ENCODE measurements around the gene CFAP210. TPM values are rescaled to one million over a fixed set of nuclear protein-coding genes. Genes with fewer than 3 reads are reported as not detected.

The CFAP210 gene
- polyA plus RNA-seq, 3 donors from 2014 or later: not detected

- H3K4me1 Mint-ChIP-seq: peaks cover 0 to 3% of the 10 kb centered on the region in 2 donors
- H3K27ac Mint-ChIP-seq: no peak overlapping the region
- H3K9me3 Mint-ChIP-seq: no peaks in the 10 kb centered on the region
- H3K36me3 Mint-ChIP-seq: no peaks in the 10 kb centered on the region
- H3K27me3 Mint-ChIP-seq (ENCODE audit: low read depth in 3 of 3): peaks cover 0 to 3% (median 2%) of the 10 kb centered on the region in 3 donors
- no peak overlapping the region for H3K4me3 Mint-ChIP-seq
- no peak for DNase-seq
Observed at GRCh38 chr2:169718930-169719504, 24.8 kb upstream of the CFAP210 start.

- Mint-ChIP-seq H3K4me1 (peaks cover 0 to 3% of the 10 kb centered on the region in 2 donors), H3K9me3 (no peaks in the 10 kb centered on the region), H3K27ac (no peak overlapping the region), H3K36me3 (no peaks in the 10 kb centered on the region), H3K27me3 (ENCODE audit: low read depth in 3 of 3) (peaks cover 0 to 3% (median 2%) of the 10 kb centered on the region in 3 donors), H3K4me3 (no peak overlapping the region)
- no peak for DNase-seq
Observed at GRCh38 chr2:169717691-169718063, 23.5 kb upstream of the CFAP210 start.

GRCh38 chr2:169716938-169717690, 22.9 kb upstream of the CFAP210 start:
- Mint-ChIP-seq H3K27ac (no peak overlapping the region), H3K36me3 (no peaks in the 10 kb centered on the region), H3K4me3 (no peak overlapping the region), H3K9me3 (no peaks in the 10 kb centered on the region), H3K4me1 (peaks cover 0 to 3% of the 10 kb centered on the region in 2 donors), H3K27me3 (ENCODE audit: low read depth in 3 of 3) (peaks cover 0 to 3% (median 2%) of the 10 kb centered on the region in 3 donors)
- no peak for DNase-seq

- H3K27me3 Mint-ChIP-seq (ENCODE audit: low read depth in 3 of 3): peaks cover 0 to 5% (median 2%) of the 10 kb centered on the region in 3 donors
- no peak for DNase-seq
- no peak overlapping the region for H3K27ac Mint-ChIP-seq
- H3K4me1 Mint-ChIP-seq: peaks cover 0 to 3% of the 10 kb centered on the region in 2 donors
- H3K36me3 Mint-ChIP-seq: no peaks in the 10 kb centered on the region
- no peak overlapping the region for H3K4me3 Mint-ChIP-seq
- no peaks in the 10 kb centered on the region for H3K9me3 Mint-ChIP-seq
Observed at GRCh38 chr2:169716238-169716886, 22.2 kb upstream of the CFAP210 start.

DNA sequence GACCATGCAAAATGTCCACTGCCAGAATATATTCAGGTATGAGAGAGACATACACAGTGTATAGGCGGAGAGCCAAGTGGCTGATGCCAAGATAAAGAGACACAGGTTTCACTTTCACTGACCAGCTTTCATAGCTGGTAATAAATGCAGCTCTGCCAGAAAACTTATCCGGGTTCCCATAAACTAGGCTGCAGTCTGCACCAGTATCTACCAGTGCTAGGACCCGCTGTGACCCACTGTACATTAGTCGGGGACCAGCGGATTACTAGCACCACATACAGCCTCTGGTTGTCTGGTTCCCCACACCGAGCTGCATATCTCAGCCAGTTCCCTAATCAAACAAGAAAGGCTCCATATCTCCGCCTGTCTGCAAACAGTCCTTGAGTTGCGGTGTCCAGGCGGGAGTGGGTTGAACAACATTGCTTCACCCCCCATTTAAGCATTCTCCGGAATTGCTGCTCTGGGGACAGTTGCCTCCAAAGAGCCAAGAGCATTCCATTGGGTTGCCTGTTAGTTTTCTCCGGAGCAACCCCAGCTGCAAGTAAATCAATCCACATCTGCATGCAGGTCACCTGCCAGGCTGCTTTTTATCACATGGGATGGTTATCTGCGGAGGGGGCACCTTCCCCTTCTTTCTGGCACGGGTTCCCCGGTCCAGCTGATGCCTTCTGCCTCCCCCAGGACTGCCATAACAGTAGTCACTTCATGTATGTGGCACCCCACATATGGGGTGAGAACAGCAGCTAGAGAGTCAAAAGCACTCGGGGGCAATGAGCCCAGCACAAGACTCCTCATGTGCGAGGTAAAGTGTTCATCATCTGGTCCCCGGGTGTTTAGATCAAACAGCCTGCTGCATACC, 21.4 kb upstream of the CFAP210 start:
- Mint-ChIP-seq H3K27ac (no peak overlapping the region), H3K9me3 (no peaks in the 10 kb centered on the region), H3K27me3 (ENCODE audit: low read depth in 3 of 3) (peaks cover 0 to 5% (median 2%) of the 10 kb centered on the region in 3 donors), H3K36me3 (no peaks in the 10 kb centered on the region), H3K4me1 (peaks cover 0 to 3% of the 10 kb centered on the region in 2 donors), H3K4me3 (peak overlapping the region in 1 of 5 donors; percentile 12)
- no peak for DNase-seq

GRCh38 chr2:169714699-169715098, 20.5 kb upstream of the CFAP210 start:
- no peaks in the 10 kb centered on the region for H3K9me3 Mint-ChIP-seq
- H3K27me3 Mint-ChIP-seq (ENCODE audit: low read depth in 3 of 3): peaks cover 0 to 5% (median 2%) of the 10 kb centered on the region in 3 donors

DNA sequence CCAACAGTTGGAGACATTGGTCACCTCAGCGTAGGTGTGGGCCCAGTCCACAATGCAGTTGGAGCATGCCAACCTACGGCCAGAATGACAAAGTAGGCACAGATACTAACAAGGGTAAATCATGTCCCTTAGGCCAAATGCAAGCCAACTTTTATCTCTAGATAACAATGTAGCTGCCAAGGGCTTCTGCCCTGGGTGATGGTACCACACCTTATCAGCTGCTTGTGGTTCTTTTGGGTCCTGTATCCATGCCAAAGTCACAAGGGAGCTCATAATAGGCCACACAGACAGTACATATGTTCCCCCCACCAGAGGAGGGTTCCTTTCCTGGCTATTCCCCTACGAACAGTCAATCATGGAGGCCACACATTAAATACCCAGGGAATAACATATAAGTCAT, 19.1 kb upstream of the CFAP210 start:
- Mint-ChIP-seq H3K9me3 (no peaks in the 10 kb centered on the region), H3K4me1 (peaks cover 0 to 3% of the 10 kb centered on the region in 2 donors), H3K4me3 (no peak overlapping the region), H3K36me3 (no peaks in the 10 kb centered on the region), H3K27me3 (ENCODE audit: low read depth in 3 of 3) (peaks cover 0 to 4% (median 2%) of the 10 kb centered on the region in 3 donors), H3K27ac (no peak overlapping the region)
- no peak for DNase-seq

More at GRCh38 chr2:169714699-169715098, 20.5 kb upstream of the CFAP210 start:
- H3K27ac Mint-ChIP-seq: no peak overlapping the region
- H3K4me3 Mint-ChIP-seq: no peak overlapping the region
- H3K4me1 Mint-ChIP-seq: peaks cover 0 to 3% of the 10 kb centered on the region in 2 donors
- no peaks in the 10 kb centered on the region for H3K36me3 Mint-ChIP-seq
- DNase-seq: no peak

GRCh38 chr2:169712791-169713227, 18.6 kb upstream of the CFAP210 start:
- DNase-seq: no peak
- peaks cover 0 to 4% (median 2%) of the 10 kb centered on the region in 3 donors for H3K27me3 Mint-ChIP-seq (ENCODE audit: low read depth in 3 of 3)
- H3K4me1 Mint-ChIP-seq: peaks cover 0 to 3% of the 10 kb centered on the region in 2 donors
- no peaks in the 10 kb centered on the region for H3K9me3 Mint-ChIP-seq
- no peak overlapping the region for H3K27ac Mint-ChIP-seq
- peaks cover 0 to under 1% (median 0%) of the 10 kb centered on the region in 3 donors for H3K36me3 Mint-ChIP-seq
- H3K4me3 Mint-ChIP-seq: no peak overlapping the region

DNA sequence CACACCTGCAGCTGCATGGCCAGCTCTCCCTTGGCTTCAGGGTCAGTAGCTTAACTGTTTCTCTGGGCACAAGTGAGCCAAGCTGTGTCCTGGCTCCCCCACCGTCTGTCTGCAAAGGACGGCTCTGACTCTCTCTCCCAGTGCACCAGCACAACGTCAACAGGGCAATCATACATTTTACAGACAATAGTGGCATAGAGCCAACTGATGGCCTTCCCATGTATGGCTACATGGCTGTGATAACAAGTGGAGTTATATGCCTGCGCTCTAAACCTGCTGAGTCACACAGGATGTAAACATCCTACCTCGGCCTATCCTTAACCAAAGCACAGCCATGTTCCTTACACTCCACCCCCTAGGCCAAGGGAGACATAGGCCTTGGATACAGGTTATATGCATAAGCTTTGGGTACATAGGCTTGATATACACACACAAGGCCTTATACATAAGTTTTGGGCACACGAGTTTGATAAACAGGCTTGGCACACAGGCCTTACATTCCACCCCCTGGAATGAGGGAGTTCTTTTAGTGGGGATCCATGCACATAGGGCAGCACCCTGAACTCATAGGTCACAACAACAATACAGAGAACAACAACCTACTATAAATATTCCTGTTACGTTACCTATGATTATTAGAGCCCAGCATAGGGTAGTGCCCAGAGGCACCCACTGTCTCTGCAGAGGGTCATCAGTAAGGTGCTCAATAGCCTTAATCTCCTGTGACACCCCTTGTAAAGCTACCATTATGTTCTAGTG, 17.7 kb upstream of the CFAP210 start:
- Mint-ChIP-seq H3K9me3 (no peaks in the 10 kb centered on the region), H3K4me1 (peaks cover 0 to 3% of the 10 kb centered on the region in 2 donors), H3K27ac (no peak overlapping the region), H3K36me3 (peaks cover 0 to 5% (median 0%) of the 10 kb centered on the region in 3 donors), H3K4me3 (no peak overlapping the region), H3K27me3 (ENCODE audit: low read depth in 3 of 3) (peaks cover 0 to 4% (median 2%) of the 10 kb centered on the region in 3 donors)
- no peak for DNase-seq

- peaks cover 0 to 2% (median 0%) of the 10 kb centered on the region in 3 donors for H3K27me3 Mint-ChIP-seq (ENCODE audit: low read depth in 3 of 3)
- H3K9me3 Mint-ChIP-seq: no peaks in the 10 kb centered on the region
- peaks cover 0 to 5% (median 2%) of the 10 kb centered on the region in 3 donors for H3K36me3 Mint-ChIP-seq
- peaks cover 0 to under 1% of the 10 kb centered on the region in 2 donors for H3K4me1 Mint-ChIP-seq
- no peak overlapping the region for H3K27ac Mint-ChIP-seq
- no peak overlapping the region for H3K4me3 Mint-ChIP-seq
- no peak for DNase-seq
Observed at GRCh38 chr2:169709981-169710380, 15.8 kb upstream of the CFAP210 start.

DNA sequence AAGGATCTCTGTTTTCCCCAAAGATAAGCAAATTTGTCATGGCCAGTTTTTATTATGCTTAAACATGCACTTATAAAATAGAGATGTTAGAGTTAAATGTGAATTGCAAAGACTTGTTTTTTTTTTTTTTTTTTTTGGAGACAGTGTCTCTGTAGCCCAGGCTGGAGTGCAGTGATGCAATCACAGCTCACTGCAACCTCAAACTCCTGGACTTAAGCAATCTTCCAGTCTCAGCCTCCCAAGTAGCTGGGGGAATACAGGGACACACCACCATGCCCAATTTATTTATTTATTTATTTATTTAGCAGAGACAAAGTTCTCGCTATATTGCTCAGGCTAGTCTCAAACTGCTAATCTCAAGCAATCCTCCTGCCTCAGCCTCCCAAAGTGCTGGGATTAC, 15.1 kb upstream of the CFAP210 start:
- no peak for DNase-seq
- Mint-ChIP-seq H3K4me3 (no peak overlapping the region), H3K36me3 (peaks cover 0 to 5% (median 3%) of the 10 kb centered on the region in 3 donors), H3K27me3 (ENCODE audit: low read depth in 3 of 3) (peaks cover 0 to 2% (median 0%) of the 10 kb centered on the region in 3 donors), H3K9me3 (no peaks in the 10 kb centered on the region), H3K4me1 (no peaks in the 10 kb centered on the region), H3K27ac (no peak overlapping the region)

DNA sequence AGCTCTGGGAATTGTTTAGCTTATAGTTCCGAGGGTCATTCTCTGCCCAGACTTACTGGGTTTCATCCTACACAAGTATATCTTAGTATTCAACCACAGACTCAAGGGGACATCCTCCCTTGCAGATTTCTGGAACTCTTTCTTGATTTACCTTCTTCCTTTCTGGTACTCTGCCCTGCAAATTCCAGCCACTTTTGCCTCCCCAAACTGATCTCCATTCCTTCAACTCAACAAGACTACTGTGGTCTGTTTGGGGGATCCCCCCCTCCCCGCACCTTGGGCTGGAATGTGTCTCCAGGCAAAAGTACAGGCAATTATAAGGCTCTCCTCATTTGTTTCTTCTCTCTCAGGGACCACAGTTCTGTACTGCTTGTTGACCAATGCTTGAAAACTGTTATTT, 13.4 kb upstream of the CFAP210 start:
- Mint-ChIP-seq H3K4me1 (no peaks in the 10 kb centered on the region), H3K9me3 (no peaks in the 10 kb centered on the region), H3K36me3 (peaks cover 0 to 5% (median 3%) of the 10 kb centered on the region in 3 donors), H3K27ac (no peak overlapping the region), H3K27me3 (ENCODE audit: low read depth in 3 of 3) (peaks cover 0 to 2% (median 0%) of the 10 kb centered on the region in 3 donors), H3K4me3 (no peak overlapping the region)
- no peak for DNase-seq

DNA sequence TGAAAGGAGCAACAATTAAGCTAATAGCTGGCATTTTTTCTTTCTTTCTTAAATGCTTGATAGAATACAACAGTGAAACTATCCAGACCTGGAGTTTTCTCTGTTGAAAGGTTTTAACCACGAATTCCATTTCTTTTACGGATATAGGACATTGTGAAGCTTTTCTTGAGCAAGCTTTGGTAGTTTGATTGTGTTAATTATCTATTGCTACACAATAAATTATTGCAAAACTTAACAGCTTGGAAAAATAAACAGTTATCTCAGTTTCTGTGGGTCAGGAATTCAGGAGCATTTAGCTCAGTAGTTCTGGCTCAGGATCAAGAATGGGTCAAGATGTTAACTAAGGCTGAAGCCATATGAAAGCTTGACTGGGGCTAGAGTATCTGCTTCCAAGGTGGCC, 11.7 kb upstream of the CFAP210 start:
- no peak for DNase-seq
- Mint-ChIP-seq H3K27me3 (ENCODE audit: low read depth in 3 of 3) (no peaks in the 10 kb centered on the region), H3K4me3 (no peak overlapping the region), H3K36me3 (peaks cover 0 to 6% (median 3%) of the 10 kb centered on the region in 3 donors), H3K9me3 (no peaks in the 10 kb centered on the region), H3K4me1 (no peaks in the 10 kb centered on the region), H3K27ac (no peak overlapping the region)
